SH-SY5Y (cell line): ENCODE measurements around the gene VPS4A.

Source experiments
- GATA2 ChIP-seq: IDR thresholded peaks from 2 replicates; pipeline ENCODE4 v1.6.1; 2011; ENCODE audit warnings: mild to moderate bottlenecking, low read depth, low read length
- GATA3 ChIP-seq: IDR thresholded peaks from 2 replicates; pipeline ENCODE4 v1.6.1; 2011; ENCODE audit warnings: low read depth, mild to moderate bottlenecking, low read length, moderate library complexity

Gene VPS4A

DNA sequence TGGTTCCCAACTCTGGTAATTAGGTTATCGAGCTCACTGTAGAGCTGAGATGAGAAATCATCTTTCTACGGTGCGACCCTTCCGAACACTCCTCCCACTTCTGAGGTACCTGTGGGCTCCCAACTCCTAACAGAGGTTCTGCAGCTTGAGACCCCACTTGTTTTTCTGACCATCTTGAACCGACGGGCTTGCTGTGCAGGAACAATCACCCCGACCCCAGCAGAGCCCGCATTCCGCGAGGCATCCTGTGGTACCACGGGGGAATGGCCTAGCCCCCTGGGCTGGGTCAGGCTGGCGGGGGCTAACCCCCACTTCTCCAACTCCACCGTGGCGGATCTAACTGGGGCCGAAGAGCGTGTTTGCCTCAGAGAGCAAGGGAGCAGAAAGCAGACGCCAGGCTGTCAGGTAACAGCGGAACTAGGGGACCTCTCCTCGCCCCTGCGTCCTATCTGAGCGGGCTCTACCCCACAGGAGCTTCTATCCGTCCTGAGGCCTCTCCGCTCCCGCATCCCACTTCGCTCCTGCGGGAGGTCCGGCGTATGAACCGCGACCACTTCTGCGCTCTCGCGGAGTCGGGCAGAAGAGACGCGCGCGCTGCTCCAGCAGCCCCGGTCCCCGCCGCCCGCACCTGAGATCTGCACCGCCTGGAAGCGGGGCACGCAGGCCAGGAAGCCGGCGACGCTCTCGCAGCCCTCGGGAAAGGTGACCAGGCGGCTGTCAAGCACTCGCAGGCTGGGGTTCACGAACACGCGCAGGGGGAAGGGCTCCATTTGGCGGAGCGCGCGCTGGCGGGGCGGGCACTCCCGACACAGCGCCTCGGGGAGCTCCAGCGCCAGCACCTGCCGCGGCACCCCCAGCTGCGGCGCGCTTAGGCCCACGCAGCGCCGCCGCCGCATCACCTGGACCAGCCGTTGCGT is 18.5 kb downstream of the VPS4A start:
- TF ChIP-seq GATA2 (no peak), GATA3 (no peak)

DNA sequence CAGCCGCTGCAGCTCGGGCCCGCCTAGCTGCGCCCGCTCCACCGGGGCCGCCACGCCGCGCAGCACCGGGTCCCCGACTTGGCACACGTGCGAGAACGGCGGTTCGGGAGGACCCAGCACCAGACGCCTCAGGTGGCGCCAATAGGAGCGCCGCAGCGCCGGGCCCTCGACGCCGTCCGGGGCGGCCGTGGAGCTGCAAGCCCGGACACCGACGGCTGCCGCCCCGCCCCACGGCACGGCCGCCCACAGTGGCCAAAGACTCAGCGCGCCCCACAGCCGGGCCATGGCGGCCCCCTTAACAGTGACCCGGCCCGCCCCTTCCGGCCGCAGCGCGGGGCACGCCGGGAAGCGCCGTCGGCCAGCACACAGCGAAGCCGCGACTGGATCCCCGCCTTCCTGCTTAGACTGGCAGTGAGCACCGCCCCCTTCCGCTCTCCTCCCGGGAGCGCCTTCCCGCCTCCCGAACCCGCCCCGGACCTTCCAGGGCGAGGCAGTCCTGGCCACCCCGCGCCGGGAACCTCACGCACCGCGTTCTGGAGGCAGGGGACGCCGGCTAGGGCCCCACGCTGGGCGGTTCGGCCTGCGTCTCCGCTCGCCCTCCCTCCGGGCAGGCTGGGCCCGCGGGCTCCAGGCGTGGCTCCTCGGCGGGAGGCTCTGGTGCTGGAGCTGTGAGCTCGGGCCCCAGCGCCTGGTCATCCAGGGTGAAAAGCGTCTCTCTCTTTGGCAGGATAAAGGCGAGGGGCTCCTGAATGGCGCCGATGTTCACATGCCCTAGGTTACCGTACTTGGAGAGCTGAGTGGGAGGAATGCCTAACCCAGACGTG is 19.3 kb downstream of the VPS4A start, which contains the start of gene PDF:
Gene PDF (minus strand): TSS at position 303 of the 824 bp plus-strand sequence. CDS start 18 bp downstream, at position 285.
- no peak for TF ChIP-seq GATA3
- no peak for TF ChIP-seq GATA2

DNA sequence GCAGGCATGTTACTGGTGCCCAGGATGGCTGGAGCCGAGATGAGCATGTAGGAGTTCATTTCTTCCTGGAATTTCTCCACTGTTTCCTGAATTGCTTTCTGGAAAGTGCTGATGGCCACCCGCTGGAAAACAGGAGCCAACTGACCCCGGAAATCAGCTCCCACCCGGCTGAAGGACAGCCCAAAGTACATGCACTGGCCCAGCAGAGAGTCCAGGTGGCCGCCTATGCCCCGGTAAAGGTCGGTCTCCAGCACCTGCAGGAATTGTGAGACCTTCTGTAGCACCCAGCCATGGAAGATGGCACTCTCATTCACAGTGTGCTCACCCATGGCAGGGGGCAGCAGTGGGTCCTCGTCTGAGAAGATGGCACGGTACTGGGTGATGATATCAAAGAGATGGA is 23.5 kb downstream of the VPS4A start:
- TF ChIP-seq GATA3: no peak
- no peak for TF ChIP-seq GATA2

DNA sequence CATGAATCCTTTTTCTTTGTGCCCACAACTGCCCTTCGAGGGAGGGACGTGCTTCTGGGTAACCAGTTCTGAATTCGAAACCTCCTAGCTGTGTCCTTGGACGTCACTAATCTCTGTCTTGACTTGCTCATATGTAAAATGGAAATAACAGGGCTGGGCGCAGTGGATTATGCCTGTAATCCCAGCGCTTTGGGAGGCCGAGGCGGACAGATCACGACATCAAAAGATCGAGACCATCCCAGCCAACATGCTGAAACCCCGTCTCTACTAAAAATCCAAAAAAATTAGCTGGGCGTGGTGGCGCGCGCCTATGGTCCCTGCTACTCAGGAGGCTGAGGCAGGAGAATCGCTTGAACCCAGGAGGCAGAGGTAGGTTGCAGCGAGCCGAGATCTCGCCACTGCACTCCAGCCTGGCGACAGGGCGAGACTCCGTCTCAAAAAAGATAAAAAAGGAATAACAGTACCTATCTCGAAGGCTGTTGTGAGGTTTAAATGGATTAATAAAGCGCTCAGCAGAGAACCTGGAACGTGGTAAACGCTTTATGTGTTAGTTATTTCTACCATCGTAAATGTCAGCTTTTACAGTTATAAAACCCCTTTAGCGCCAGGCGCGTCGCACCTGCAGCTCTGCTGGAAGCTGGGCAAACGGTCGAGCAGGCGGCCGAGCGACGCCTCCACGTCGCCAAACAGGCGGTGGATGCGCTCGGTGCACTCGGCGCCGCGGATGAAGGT is 27.6 kb downstream of the VPS4A start:
- TF ChIP-seq GATA2 (no peak), GATA3 (no peak)

DNA sequence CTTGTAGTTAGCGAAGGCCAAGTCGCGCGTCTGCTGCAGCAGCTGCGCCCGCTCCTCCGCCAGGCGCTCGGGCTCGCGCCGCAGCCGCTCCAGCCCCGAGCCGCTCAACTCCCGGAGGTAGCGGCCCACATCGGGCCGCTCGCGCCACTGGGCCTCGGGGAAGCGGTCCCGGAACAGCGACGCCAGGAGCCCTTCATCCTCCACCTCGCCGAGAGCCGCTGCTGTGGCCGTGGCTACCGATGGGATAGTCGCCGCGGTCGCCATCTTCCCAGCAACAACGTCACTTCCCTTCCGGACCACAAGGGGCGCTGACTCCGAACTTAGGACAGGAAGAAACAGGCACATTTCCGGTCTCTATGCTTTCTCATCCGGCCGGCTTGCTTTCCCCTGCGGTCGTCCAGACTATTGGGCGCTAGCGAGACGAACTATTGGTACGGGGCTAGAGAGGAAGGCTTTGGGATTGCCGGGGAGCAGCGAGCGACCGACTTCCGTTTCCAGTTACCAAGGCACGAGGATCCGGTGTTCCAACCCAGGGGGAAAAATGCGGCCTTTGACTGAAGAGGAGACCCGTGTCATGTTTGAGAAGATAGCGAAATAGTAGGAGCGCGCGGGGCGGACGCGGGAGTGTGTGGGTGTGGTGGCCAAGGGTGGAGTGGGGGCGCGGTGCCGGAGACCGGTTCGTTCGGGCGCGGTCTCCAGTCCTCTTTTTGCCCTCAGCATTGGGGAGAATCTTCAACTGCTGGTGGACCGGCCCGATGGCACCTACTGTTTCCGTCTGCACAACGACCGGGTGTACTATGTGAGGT is 28.3 kb downstream of the VPS4A start, which contains the start of the genes COG8 and NIP7:
Gene COG8 (minus strand): TSS at position 276 of the 806 bp plus-strand sequence. CDS start 12 bp downstream, at position 264.
Gene NIP7 (plus strand): TSS at position 484 of the 806 bp plus-strand sequence. CDS start 58 bp downstream, at position 542.
- TF ChIP-seq GATA3 (no peak), GATA2 (no peak)

DNA sequence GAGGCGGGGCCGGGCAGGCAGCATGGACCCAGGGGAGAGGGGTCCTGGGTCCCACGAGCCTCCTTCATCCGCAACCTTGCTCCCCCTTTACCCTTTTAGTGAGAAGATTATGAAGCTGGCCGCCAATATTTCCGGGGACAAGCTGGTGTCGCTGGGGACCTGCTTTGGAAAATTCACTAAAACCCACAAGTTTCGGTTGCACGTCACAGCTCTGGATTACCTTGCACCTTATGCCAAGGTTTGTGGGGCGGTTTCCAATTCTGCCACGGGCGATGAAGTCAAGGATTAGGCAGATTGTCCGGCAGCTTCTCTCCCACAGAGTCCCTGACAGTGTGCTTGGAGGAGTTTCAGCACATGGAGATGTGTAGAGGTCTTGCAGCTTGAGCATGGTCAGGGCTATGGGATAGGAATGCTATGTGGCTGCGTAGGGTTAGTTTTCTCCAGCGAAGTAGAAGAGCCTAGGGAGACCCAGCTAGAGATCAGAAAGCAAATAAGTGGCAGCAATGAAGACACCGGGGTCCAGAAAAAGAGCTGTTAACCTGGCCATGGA is 29.0 kb downstream of the VPS4A start:
- TF ChIP-seq GATA3: no peak
- TF ChIP-seq GATA2: no peak

DNA sequence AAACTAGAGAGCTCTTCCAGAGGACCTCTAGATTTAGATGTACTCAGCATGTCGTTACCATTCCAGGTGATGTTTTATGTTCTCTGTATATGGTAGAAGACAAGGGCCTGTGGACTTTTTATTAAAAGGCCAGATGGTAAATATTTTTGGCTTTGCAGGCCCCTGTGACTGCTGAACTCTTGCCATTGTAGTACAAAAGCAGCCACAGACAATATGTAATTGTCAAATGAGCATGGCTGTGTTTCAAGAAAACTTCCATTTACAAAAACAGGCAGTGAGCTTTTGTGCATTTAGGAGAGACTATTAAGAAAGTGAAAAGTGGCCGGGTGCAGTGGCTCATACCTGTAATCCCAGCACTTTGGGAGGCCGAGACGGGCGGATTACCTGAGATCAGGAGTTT is 33.0 kb downstream of the VPS4A start:
- TF ChIP-seq GATA2: no peak
- TF ChIP-seq GATA3: no peak

DNA sequence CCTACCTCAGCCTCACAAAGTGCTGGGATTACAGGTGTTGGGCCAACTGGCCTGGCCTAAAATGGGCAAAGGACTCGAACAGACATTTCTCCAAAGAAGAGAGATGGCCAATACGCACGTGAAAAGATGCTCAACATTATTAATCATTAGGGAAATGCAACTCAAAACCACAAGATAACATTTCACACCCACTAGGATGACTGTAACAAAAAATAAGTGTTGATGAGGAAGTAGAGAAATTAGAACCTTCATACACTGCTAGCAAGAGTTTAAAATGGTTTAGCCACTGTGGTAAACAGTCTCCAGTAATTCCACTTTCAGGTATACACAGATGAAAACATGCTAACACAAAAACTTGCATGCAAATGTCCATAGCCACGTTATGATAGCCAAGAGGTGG is 34.8 kb downstream of the VPS4A start:
- TF ChIP-seq GATA3 (no peak), GATA2 (no peak)

DNA sequence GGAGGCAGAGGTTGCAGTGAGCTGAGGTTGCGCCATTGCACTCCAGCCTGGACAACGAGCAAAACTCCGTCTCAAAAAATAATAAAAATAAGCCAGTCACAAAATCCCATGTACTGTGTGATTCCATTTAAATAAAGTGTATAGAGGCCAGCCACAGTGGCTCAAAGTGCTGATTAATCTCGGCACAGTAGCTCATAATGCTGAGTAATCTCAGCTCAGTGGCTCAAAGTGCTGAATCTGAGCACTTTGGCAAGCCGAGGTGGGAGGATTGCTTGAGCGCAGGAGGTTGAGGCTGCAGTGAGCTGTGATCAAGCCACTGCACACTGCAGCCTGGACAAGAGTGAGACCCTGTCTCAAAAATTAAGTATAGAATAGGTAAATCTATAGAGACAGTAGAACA is 35.5 kb downstream of the VPS4A start:
- TF ChIP-seq GATA3: no peak

DNA sequence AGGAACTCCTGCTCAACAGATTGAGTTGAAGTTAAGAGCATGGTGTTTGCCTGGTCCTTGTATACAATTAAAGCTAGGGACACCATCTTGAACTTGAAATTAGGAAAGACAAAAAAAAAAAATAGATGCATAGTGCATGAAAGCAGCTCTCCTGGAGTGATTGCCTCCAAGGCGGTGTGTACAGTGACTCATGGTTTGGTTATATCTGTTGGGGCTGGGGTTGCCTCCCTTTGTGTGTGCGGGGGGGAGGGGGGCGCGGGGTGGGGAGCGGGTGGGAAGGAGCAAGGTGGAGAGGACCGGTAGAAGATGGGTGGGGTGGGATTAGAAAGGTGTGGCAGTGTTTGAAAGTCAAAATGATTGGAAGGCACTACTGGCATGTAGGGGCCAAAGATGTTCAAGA is 37.1 kb downstream of the VPS4A start:
- TF ChIP-seq GATA3 (no peak), GATA2 (no peak)

DNA sequence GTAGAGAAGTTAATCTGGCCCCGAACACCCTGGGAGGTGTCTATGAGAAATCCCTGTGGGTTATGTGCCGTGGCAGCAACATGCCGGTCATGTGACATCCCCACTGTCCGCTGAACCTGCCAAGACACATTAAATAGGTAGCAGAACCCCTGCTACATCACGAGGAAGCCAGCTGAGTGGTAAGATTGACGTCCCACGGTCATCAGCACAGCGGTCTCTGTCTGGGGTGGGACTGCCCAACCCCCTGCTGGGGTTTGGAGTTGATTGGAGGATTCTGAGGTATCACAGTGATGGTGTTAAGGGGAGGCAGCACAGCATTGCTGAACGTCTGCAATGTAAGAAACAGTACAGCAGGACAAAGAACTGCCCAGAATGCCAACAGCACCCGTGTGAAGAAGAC is 38.4 kb downstream of the VPS4A start:
- TF ChIP-seq GATA2: no peak
- no peak for TF ChIP-seq GATA3

DNA sequence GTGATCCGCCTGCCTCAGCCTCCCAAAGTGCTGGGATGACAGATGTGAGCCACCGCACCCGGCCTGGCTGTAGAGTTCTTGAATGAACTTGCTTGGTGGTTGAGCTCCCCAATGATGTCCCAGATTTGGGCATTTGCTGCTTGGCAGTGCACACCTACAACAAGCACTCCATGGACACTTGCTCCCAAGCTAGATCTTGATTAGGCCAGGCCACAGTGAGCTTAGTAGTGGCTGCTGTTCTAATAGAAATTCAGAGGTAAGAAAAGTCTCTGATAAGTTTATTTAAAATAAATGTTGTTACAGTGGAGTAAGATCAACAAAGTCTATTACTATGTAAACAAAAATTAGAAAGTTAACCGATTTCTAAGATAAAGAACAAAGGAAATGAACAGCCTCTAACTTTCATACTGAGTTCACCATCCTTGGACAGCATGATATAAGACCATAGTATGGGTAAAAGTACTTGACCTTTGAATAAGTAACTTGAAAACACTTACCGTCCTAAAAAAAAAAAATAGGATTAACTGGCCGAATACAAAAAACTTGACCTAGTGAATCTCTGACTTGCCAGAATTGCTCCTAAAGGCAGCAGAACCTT is 39.5 kb downstream of the VPS4A start:
- TF ChIP-seq GATA2: no peak
- TF ChIP-seq GATA3: no peak

DNA sequence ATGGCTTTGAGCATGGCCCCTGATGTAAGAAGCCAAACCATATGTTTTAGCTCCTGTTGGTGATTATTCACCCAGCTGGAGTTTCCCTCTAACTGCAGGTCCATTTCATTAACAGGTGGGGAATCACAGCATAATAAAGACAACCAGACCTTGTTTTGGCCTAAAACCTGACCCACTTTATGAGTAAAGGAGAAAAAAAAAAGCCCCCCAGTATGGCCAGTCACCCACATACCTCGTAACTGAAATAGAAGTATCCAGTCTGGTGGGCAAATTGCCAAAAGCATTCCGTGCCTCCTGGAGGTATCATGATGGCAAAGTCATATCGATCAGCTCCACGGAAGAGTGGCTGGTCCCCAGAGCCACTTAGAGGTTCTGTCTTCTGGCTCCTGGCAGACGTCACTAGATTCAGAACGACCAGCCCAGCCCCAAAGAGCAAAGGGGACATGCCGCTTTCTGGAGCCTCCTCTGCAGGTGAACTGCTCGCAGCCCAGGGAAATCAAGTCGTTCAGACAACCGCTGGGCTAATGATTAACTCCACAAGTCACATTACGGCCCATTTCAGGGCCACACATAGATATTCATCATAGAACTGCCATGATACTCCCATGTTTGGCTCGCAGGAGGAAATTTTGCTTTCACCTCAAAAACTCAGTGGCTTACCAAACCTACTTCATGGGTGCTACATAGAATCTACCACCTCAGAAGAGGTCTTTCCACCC is 40.3 kb downstream of the VPS4A start, which contains the start of gene TMED6:
Gene TMED6 (minus strand): TSS at position 478 of the 719 bp plus-strand sequence. CDS start 33 bp downstream, at position 445.
- TF ChIP-seq GATA2 (no peak), GATA3 (no peak)

DNA sequence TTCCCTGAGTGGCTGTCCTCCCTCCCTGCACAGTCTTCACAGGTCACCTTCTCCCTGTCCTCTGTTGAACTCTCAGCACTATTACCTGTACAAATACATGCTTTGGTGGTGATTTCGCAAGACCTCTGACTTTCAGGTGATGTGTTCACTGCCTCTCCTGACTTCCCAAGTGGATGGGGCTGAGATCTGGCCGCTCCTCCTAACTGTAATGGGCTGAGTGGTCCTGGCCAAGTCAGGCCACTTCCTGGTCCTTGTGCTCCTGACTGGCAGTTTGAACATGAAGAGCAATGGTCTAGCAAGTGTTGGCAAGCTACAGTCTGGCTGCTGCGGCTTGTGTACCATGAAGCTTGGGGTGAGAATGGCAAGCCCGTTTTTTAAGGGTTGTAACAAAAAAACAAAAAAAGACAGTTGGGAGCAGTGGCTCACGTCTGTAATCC is 52.1 kb downstream of the VPS4A start:
- TF ChIP-seq GATA3 (no peak), GATA2 (no peak)
